Stimulated activated CD8-positive, alpha-beta memory T cell treated with anti-CD3 and anti-CD28 coated beads, Interleukin-7, amount 100 ng/mL, for 1 hour (primary cell): ENCODE data around the gene ZKSCAN5.
"Not testable (repeated sequence)": the region's sequence is repeated elsewhere in the genome, so short reads cannot be mapped to it uniquely, and the experiment has no call there.

Experiments used
- DNase-seq, 2 donors: peaks; one replicate each; pipeline ENCODE4 v3.0.0-alpha.2; 2020; ENCODE audit warnings: low read depth in 2 of 2

Gene ZKSCAN5

GRCh38 chr7:99551767-99552463, 47.5 kb downstream of the ZKSCAN5 start, which contains the start of gene FAM200A:
FAM200A (minus strand) TSS chr7:99552114; CDS start chr7:99548407, 3,707 bp downstream.
- DNase-seq: peak; percentile 65 to 73

GRCh38 chr7:99553039-99553438, 48.6 kb downstream of the ZKSCAN5 start:
- no peak for DNase-seq

DNA sequence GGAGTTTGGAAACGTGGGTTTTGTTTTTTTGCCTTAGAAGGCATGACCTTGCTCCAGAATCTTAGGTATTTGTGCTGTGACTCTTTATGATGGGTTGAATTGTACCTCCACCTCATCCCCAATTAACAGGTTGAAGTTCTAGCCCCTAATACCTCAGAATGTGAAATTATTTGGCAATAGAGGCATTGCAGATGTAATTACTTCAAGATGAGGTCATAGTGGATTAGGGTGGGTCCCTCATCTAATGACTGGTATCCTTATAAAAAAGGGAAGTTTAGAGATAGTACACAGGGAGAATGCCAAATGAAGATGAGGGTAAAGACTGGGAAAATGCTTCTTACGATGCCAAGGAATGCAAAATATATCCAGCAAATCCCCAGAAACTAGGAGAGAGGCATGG, 50.5 kb downstream of the ZKSCAN5 start:
- no peak for DNase-seq

GRCh38 chr7:99557196-99557607, 52.7 kb downstream of the ZKSCAN5 start:
- DNase-seq: no peak

DNA sequence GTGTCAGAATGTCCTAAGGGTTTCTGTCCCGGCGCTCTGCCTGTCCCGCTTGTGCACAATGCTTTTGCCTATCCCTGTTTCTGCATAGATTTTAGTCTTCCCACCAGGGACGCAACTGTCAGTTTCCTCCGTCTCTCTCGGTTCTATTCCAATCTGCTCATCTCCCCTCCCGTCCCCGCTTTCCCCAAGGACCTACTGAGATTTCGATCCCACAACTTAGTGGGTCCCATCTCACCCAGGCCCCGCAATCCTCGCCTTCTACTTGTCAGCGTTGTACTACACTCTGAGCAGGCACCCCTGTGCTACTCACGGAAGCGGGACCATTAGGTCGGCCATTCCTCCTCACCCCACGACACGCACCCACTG, 53.5 kb downstream of the ZKSCAN5 start:
- no peak for DNase-seq

DNA sequence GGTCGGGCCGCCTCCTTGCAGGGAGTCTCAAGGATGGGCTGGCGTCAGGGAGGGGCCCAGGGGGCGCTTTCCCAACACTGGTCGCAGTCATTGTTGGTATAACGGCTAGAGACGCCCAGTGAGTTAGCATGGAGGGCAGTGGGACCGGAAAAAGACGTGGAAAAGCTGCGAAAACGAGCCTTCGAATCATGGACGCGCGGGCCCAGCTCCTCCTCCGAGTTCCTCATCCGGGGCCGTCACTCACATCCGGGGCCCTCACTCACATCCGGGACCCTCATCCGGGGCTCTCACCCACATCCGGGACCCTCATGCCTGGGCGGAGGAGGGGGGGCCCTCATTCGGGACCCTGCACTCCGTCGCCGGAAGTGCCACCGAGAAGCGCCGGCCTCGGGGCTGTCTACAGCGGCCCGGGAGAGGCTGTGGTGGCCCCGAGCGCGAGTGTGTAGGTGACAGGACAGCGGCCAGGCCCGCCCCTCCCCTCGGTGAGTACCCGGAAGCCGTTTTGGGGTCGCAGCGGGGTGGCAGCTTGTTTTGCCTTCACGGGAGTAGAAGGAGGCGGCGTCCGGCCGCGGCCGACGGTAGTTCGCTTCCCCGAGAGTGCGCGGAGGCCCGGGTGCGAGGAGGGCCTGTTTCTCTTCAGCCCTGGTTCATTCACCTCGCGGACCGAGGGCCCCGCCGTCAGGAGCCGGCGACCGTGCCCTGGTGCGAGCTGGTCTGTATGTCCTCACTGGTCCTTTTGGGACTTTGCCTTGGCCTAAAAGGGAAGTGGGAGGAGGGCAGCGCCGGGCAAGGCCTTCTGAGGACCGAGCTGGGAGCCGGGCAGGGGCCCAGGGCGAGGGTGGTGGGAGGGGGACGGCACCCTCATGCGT, 54.1 kb downstream of the ZKSCAN5 start, which contains the start of gene ZNF655:
ZNF655 (plus strand) TSS at position 337 of the 869 bp plus-strand sequence. CDS start 1,918 bp downstream, outside the sequence.
- DNase-seq: peak; percentile 83 to 86

- no peak for DNase-seq
Observed at GRCh38 chr7:99559175-99559915, 54.9 kb downstream of the ZKSCAN5 start.

DNA sequence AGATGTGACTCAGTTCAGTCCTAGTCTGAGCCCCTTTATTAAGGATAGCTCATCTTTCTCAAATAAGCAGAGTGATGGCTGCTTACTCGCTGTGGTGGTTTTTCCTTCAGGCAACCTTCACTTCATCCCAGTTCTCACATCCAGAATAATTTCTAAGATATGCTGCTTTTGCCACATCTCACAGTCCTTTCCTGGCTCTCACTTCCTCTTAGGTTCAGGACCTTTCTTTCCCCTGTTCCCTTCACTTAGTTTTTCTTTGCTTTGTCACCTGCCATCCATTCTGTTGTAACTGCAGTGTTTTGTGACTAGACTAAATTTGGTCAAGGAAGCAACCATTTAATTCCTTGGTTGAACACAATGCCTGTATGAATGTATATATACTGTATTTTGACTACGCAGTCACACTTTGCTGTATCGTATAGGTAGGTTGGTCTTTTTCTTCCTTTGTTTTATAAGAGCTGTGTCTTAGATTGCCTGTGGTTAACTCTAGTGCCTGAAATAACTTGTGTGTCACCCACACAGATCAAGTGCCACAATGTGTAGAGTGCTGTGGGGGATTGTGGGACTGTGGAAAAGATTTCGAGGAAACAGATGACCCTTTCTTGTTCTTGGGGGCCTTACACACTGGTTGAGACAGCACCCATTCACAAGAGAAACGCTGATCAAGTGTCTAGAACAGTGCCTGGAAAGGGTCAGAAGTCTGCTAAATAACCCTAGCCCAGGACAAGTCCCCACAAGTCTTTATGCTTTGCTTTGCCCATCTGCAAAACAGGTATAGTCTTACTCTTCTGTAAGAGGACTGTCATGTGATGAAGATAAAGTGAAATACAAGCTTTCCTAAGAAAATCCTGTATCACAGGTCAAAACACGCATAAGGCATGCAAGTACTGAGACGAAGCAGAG, 56.6 kb downstream of the ZKSCAN5 start:
- no peak for DNase-seq

- no peak for DNase-seq
Observed at GRCh38 chr7:99561737-99562051, 57.2 kb downstream of the ZKSCAN5 start.

GRCh38 chr7:99562114-99562784, 57.8 kb downstream of the ZKSCAN5 start:
- DNase-seq: no peak

- no peak for DNase-seq
Observed at GRCh38 chr7:99562832-99563231, 58.4 kb downstream of the ZKSCAN5 start.

- no peak for DNase-seq
Observed at GRCh38 chr7:99563650-99564049, 59.2 kb downstream of the ZKSCAN5 start.

DNA sequence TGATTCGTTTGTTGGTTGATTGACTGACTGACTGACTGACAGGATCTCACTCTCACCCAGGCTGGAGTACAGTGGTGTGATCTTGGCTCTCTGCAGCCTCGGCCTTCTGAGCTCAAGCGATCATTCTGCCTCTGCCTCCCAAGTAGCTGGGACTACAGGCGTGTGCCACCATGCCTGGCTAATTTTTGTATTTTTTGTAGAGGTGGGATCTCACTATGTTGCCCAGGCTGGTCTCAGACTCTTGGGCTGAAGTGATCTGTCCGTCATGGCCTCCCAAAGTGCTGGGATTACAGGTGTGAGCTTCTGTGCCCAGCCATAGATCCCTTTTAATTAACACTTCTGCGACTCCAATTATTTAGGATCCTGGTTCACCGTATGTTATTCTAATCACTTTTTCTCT, 64.3 kb downstream of the ZKSCAN5 start:
- DNase-seq: not testable (repeated sequence)

DNA sequence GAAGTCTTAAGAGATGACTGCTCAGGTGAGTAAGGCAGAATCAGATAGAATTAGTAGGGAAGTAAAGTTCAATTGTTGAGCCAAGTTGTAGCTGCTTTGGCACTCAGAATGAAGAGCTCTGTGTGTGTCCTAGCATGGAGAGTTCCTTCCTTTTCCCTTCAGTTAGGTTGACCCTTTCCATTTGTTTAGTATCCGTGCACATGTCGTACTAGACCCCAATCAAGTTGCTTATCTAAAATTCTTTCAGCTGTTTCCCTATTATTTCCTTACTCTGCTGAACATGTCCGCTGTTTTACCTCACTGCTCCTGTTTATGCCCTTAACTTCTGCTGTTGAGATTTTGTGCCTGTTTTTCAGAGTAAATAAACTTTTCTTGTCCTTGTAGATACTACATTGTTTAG, 67.3 kb downstream of the ZKSCAN5 start:
- DNase-seq: no peak

- DNase-seq: no peak
Observed at GRCh38 chr7:99573257-99573656, 68.8 kb downstream of the ZKSCAN5 start.

- no peak for DNase-seq
Observed at GRCh38 chr7:99576251-99576650, 71.8 kb downstream of the ZKSCAN5 start.

DNA sequence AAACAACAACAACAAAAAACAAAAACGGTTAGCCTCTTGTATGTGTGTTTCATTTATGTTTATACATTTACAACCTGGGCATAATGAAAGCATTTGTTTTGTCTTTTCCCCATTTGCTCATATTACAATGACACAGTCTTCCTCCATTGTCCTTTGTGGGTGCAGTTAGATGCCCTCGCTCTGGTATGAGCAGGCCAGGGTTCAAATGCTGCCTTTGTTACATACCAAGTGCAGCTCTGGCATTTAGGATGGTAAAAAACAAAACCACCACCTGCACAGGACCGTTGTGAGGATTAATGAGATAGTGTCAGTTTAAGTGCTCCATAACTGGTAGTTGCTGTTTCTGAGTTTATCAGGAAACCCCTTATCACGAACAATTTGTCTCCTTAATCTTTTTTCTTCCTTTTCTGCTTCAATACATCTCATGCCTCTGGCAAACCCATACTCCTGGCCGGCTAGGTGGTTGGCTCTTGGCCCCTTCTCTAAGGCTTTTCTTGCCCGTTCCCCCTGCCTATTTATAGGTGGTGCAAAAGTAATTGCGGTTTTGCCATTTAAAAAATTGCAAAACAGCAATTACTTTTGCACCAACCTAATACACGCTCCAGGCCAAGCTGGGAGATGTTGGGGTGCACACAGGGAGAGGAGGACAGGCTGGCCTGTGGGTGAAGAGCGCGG, 75.0 kb downstream of the ZKSCAN5 start:
- DNase-seq: no peak

- peak; percentile 37 to 45 for DNase-seq
Observed at GRCh38 chr7:99579956-99580777, 75.7 kb downstream of the ZKSCAN5 start.

- not testable (repeated sequence) for DNase-seq
Observed at GRCh38 chr7:99580778-99581332, 76.4 kb downstream of the ZKSCAN5 start.
